HCT116 (cell line): ENCODE measurements around the gene WDR37.

Experiments
- CBX3 ChIP-seq: IDR thresholded peaks from 2 replicates; pipeline ENCODE4 v1.6.1; 2012; ENCODE audit warnings: low read depth
- CEBPB ChIP-seq: IDR thresholded peaks from 2 replicates; pipeline ENCODE4 v1.6.1; 2012; ENCODE audit warnings: low read depth
- EGR1 ChIP-seq: IDR thresholded peaks from 2 replicates; pipeline ENCODE4 v1.6.1; 2012; ENCODE audit warnings: low read depth
- EZH2 ChIP-seq: fragments of 200-600 bp; sonication (generic); IDR thresholded peaks from 2 replicates; pipeline ENCODE4 v1.6.1; 2017; ENCODE audit warnings: antibody characterized with exemption, mixed run types
- POLR2AphosphoS5 ChIP-seq: IDR thresholded peaks from 2 replicates; pipeline ENCODE4 v1.6.1; 2011; ENCODE audit warnings: mild to moderate bottlenecking, low read depth, low read length, moderate library complexity
- RAD21 ChIP-seq: IDR thresholded peaks from 2 replicates; pipeline ENCODE4 v1.6.1; 2012; ENCODE audit warnings: low read depth, mild to moderate bottlenecking
- REST ChIP-seq: IDR thresholded peaks from 2 replicates; pipeline ENCODE4 v1.6.1; 2012; ENCODE audit warnings: low read depth
- SIN3A ChIP-seq: IDR thresholded peaks from 2 replicates; pipeline ENCODE4 v1.6.1; 2012; ENCODE audit warnings: low read depth
- TCF7L2 ChIP-seq: IDR thresholded peaks from 2 replicates; pipeline ENCODE4 v1.7.0; 2011; ENCODE audit warnings: borderline replicate concordance, inconsistent platforms; ENCODE audit not compliant: insufficient read depth, insufficient read length; ENCODE audit errors: extremely low read depth
- ZFX ChIP-seq: fragments of 450-650 bp; IDR thresholded peaks from 2 replicates; pipeline ENCODE4 v1.6.1; 2017
- TF ChIP-seq, protein P1 (sequence below), 3 experiments: fragments of 200-600 bp in 1 of 3; sonication (generic) in 1 of 3; IDR thresholded peaks in 2 of 3; conservative IDR thresholded peaks in 1 of 3; 2 replicates each; pipeline ENCODE4 v1.5.1; 2012 to 2017; ENCODE audit warnings: low read depth in 2 of 3, low read length in 2 of 3, antibody characterized with exemption in 1 of 3, borderline replicate concordance in 1 of 3, control low read depth in 1 of 3, mild to moderate bottlenecking in 1 of 3, mixed read lengths in 1 of 3, mixed run types in 1 of 3, moderate library complexity in 1 of 3; ENCODE audit not compliant: insufficient read depth in 1 of 3
- TF ChIP-seq, protein P2 (sequence below): IDR thresholded peaks from 2 replicates; pipeline ENCODE4 v1.6.1; 2012

DNA sequence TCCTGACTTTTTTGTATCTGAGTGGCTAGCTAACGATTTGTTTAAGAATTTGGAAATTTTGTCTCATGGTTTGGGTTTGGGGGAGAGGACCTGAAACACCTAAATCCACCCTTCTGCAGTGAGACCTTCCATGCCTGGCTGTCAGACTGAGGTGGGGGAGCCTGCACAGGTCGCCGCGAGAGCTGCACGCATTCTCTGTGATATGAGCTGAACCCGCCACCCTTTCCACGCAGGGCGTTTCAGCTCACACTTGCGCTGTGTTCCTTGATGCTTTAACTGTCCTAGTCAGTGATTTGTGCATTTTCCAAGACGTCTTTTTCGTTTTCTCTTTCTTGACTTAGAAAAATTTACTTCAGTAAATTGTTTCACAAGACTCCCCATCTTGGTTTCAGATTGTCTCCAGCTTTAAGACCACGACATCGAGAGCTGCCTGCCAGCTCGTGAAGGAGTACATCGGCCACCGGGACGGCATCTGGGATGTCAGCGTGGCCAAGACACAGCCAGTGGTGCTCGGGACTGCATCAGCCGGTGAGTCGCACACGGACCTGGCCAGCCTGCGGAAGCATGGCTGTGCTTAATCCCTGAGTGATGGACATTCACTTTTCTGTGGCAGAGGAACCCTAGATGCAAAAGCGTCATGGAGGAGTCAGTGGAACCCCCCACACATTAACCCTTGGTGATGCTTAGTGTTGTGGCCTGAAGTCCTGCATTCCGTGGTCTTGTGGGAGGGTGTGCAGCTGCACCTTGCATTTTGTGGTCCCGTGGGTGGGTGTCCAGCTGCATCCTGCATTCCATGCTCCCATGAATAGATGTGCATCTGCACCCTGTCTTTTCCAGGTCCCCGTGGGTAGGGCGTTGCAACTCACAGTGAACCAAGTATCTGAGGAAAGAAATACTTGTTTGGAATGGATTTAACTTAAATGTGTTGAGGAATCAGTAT lies 28.1 kb downstream of the WDR37 start:
- TF ChIP-seq REST: no peak
- TF ChIP-seq EZH2: no peak
- no peak for TF ChIP-seq CEBPB
- TF ChIP-seq, protein P1, sequence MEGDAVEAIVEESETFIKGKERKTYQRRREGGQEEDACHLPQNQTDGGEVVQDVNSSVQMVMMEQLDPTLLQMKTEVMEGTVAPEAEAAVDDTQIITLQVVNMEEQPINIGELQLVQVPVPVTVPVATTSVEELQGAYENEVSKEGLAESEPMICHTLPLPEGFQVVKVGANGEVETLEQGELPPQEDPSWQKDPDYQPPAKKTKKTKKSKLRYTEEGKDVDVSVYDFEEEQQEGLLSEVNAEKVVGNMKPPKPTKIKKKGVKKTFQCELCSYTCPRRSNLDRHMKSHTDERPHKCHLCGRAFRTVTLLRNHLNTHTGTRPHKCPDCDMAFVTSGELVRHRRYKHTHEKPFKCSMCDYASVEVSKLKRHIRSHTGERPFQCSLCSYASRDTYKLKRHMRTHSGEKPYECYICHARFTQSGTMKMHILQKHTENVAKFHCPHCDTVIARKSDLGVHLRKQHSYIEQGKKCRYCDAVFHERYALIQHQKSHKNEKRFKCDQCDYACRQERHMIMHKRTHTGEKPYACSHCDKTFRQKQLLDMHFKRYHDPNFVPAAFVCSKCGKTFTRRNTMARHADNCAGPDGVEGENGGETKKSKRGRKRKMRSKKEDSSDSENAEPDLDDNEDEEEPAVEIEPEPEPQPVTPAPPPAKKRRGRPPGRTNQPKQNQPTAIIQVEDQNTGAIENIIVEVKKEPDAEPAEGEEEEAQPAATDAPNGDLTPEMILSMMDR (IDR thresholded peaks at IDR 0.05 in 2 of 3, conservative IDR thresholded peaks at IDR 0.05 in 1 of 3; ENCODE audit: borderline replicate concordance in 1 of 3, insufficient read depth in 1 of 3, low read depth in 2 of 3, low read length in 2 of 3): no peak
- TF ChIP-seq POLR2AphosphoS5: no peak
- no peak for TF ChIP-seq ZFX
- TF ChIP-seq TCF7L2: no peak
- no peak for TF ChIP-seq SIN3A
- TF ChIP-seq EGR1: no peak
- TF ChIP-seq, protein P2, sequence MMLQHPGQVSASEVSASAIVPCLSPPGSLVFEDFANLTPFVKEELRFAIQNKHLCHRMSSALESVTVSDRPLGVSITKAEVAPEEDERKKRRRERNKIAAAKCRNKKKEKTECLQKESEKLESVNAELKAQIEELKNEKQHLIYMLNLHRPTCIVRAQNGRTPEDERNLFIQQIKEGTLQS: no peak
- no peak for TF ChIP-seq CBX3
- TF ChIP-seq RAD21: no peak
